Activated naive CD8-positive, alpha-beta T cell treated with anti-CD3 and anti-CD28 coated beads, Interleukin-2, amount 10 ng/mL, durations not matched to agents 7 days and 5 days (primary cell): ENCODE results near the gene PKD1. TPM values are rescaled to one million over a fixed set of nuclear protein-coding genes. Genes with fewer than 3 reads are reported as not detected.

Experiments
- ATAC-seq: fragments of 150-1000 bp; cut with Tn5 transposase; one replicate; pipeline ENCODE4 v1.10.0; 2021; ENCODE audit warnings: low read depth, moderate library complexity
- POLR2A ChIA-PET: fragments of 350-600 bp; sonication (Branson Sonifier 250); formaldehyde crosslinking; loops from one replicate; lab custom pipeline; 2021; ENCODE audit warnings: antibody characterized with exemption; lab: Charles Lee
- DNase-seq: peaks from one replicate; pipeline ENCODE4 v3.0.0; 2021
- H3K27ac Mint-ChIP-seq: one replicate; pipeline ENCODE4 v1.8.0; 2022; ENCODE audit warnings: mild to moderate bottlenecking, mixed read lengths
- H3K27me3 Mint-ChIP-seq: one replicate; pipeline ENCODE4 v1.8.0; 2022; ENCODE audit warnings: mild to moderate bottlenecking, moderate library complexity, mixed read lengths
- H3K36me3 Mint-ChIP-seq: one replicate; pipeline ENCODE4 v1.8.0; 2021; ENCODE audit warnings: mild to moderate bottlenecking, mixed read lengths
- H3K4me1 Mint-ChIP-seq: one replicate; pipeline ENCODE4 v1.8.0; 2021; ENCODE audit warnings: mixed read lengths
- H3K4me3 Mint-ChIP-seq: one replicate; pipeline ENCODE4 v1.8.0; 2022; ENCODE audit warnings: mild to moderate bottlenecking, moderate library complexity, mixed read lengths
- H3K9me3 Mint-ChIP-seq: one replicate; pipeline ENCODE4 v1.8.0; 2021; ENCODE audit warnings: mixed read lengths
- total RNA-seq, 2 experiments: library from RNA; stranded (reverse); gene quantifications; one replicate each; pipeline ENCODE4 v1.2.3, GENCODE V29; 2021

PKD1 gene
- total RNA-seq, 2 experiments from 2014 or later: 95.5 to 97.3 TPM

DNA sequence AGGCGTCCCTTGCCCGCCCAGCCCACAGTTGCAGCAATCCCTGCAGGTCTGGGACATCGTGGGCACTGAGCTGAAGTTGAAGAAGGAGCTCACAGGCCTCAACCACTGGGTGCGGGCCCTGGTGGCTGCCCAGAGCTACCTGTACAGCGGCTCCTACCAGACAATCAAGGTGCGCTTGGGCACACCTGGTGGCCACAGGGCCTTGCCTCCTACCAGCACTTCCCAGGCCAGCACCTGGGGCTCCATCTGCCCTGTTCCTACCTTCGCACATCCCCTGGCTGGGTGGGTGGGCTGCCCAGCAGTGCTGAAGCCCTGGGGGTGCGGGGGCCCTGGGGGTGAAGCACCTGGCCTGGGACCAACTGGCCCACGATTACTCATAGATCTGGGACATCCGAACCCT, 39.8 kb upstream of the PKD1 start:
- Mint-ChIP-seq H3K4me1 (no peaks in the 10 kb centered on the region), H3K36me3 (peaks cover 1% of the 10 kb centered on the region), H3K27ac (no peak overlapping the region), H3K4me3 (no peak overlapping the region), H3K27me3 (no peaks in the 10 kb centered on the region), H3K9me3 (no peaks in the 10 kb centered on the region)
- no peak for ATAC-seq
- no peak for DNase-seq
- POLR2A ChIA-PET: no interaction called here

DNA sequence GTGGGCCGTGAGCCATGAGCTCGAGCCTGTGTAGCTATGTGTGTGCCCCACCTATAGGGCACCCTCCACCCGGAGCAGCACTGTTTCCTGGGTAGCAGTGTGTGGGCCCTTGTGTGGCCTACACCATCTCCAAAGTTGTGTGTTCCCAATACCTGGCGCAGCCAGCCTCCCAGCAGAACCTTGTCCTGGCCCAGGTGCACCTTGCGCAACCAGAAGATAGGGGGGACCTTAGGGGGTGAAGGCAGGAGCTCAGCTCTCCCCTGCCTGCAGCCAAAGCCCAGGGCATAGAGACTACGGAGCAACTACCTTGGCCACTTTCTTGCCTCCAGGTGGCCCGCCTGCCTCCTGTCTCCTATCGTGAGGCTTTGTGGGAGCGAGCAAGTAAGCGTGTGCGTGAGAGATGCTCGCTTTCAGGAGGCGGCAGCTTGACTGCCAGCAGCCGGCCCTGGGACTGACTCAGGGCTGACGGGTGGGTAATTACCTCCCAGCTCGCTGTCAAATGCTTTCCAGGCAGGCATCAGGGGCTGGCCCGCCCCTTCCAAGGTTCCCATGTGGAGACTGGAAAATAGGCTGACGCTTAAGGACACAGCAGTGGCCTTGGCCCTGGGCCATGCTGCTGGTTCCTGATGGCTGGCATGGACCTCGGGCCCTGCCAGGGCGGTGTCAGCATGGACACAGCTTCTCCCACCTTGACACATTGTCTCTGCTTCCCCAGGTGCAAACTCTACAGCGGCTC, 38.9 kb upstream of the PKD1 start:
- POLR2A ChIA-PET: interaction anchor here (1.2 kb wide), 1 partner anchor 19 kb away, joined by 3 read pairs; the partner anchor contains the start of gene TRAF7
- Mint-ChIP-seq H3K9me3 (no peaks in the 10 kb centered on the region), H3K4me3 (no peak overlapping the region), H3K27ac (no peak overlapping the region), H3K27me3 (no peaks in the 10 kb centered on the region), H3K4me1 (no peaks in the 10 kb centered on the region), H3K36me3 (peaks cover 1% of the 10 kb centered on the region)
- DNase-seq: no peak
- ATAC-seq: no peak

DNA sequence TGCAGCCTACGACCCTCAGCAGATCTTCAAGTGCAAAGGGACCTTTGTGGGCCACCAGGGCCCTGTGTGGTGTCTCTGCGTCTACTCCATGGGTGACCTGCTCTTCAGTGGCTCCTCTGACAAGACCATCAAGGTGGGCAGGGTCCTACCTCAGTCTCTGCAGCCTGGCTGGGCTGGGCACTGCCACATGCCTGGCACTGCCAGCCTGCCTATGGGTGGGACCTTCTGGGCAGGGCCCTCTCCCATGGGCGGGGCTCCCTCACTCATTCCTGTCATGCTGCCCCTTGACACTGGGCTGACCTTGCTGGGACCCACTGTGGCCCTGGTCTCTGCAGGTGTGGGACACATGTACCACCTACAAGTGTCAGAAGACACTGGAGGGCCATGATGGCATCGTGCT, 38.2 kb upstream of the PKD1 start:
- ATAC-seq: no peak
- H3K4me1 Mint-ChIP-seq: no peaks in the 10 kb centered on the region
- no peaks in the 10 kb centered on the region for H3K9me3 Mint-ChIP-seq
- H3K36me3 Mint-ChIP-seq: peaks cover 1% of the 10 kb centered on the region
- POLR2A ChIA-PET: interaction anchor here (1.2 kb wide), 1 partner anchor 18 kb away, joined by 3 read pairs; the partner anchor contains the start of gene TRAF7
- no peak overlapping the region for H3K27ac Mint-ChIP-seq
- H3K4me3 Mint-ChIP-seq: no peak overlapping the region
- no peak for DNase-seq
- no peaks in the 10 kb centered on the region for H3K27me3 Mint-ChIP-seq

DNA sequence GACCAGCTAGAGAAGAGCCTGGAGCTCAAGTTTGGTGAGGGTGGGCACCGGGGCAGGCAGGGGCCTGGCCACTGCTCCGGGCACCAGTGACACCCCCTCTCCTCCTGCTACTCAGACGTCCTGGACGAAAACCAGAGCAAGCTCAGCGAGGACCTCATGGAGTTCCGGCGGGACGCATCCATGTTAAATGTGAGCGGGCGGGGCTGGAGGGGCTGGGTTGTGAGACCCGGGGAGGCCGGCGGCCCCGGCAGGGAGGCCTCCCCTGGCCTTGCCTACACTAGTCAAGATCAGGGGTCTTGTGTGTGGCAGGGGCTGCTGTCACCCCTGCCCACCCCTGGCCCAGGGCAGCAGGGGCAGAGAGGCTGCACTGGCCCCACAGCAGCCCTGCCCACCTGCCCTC, 37.7 kb upstream of the PKD1 start:
- POLR2A ChIA-PET: no interaction called here
- DNase-seq (no peak), ATAC-seq (no peak)
- peaks cover 1% of the 10 kb centered on the region for H3K36me3 Mint-ChIP-seq
- no peak overlapping the region for H3K27ac Mint-ChIP-seq
- H3K4me3 Mint-ChIP-seq: no peak overlapping the region
- no peaks in the 10 kb centered on the region for H3K4me1 Mint-ChIP-seq
- no peaks in the 10 kb centered on the region for H3K9me3 Mint-ChIP-seq
- H3K27me3 Mint-ChIP-seq: no peaks in the 10 kb centered on the region

DNA sequence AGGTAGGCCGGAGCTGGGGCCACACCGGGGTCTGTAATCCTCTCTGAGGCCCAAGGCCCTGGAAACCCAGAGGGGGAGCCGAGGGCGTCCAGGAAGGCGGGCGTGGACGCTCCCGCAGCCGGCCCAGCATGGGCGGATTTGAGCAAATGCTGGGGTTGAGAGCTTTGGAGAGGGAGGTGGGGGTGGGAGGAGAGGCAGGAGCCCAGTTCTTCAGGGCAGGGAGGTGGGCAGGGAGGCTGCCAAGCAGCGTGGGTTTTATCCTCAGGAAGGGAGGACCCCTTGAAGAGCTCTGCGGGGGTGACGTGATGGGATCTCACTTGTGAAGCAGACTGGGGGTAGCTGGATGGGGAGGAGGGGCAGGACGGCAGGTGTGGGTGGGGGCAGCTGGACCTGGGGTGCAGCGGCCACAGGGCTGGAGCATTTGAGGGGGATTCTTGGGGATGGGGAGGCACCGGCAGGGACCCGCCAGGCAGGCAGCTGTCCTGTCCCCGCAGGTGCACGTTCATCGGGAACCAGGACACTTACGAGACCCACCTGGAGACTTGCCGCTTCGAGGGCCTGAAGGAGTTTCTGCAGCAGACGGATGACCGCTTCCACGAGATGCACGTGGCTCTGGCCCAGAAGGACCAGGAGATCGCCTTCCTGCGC, 37.1 kb upstream of the PKD1 start:
- Mint-ChIP-seq H3K36me3 (peaks cover 1% of the 10 kb centered on the region), H3K9me3 (no peaks in the 10 kb centered on the region), H3K27me3 (no peaks in the 10 kb centered on the region), H3K27ac (no peak overlapping the region), H3K4me1 (no peaks in the 10 kb centered on the region), H3K4me3 (no peak overlapping the region)
- ATAC-seq (no peak), DNase-seq (no peak)
- POLR2A ChIA-PET: no interaction called here

DNA sequence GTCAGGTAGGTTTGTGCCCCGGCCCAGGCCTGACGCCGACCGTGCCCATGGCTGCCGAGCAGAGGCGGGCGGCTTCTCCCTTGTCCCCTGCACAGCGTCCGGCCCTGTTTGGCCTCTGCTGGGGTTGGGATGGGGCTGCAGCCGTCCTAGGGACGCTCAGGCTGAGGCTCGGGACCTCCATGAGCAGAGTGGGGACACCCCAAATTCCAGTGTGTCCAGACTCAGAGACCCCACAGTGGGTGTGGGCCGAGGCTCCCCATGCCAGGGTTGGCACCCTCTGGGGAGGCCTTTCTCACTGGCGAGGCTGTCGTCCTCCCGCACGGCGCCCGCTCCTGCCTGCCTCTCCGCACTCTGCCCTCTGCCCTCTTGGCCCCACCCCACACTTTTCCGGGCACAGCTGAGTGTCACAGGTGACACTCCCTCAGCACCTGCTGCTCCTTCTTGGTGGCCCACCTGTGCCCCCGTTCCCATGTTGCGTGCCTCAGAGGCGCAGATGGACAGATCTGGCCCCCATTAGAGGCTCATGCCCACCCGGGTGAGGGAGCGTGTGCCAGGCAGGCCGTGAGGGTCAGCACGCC, 36.0 kb upstream of the PKD1 start:
- ATAC-seq (no peak), DNase-seq (no peak)
- Mint-ChIP-seq H3K4me3 (no peak overlapping the region), H3K4me1 (no peaks in the 10 kb centered on the region), H3K27me3 (no peaks in the 10 kb centered on the region), H3K27ac (no peak overlapping the region), H3K9me3 (no peaks in the 10 kb centered on the region), H3K36me3 (peaks cover 1% of the 10 kb centered on the region)
- POLR2A ChIA-PET: no interaction called here

DNA sequence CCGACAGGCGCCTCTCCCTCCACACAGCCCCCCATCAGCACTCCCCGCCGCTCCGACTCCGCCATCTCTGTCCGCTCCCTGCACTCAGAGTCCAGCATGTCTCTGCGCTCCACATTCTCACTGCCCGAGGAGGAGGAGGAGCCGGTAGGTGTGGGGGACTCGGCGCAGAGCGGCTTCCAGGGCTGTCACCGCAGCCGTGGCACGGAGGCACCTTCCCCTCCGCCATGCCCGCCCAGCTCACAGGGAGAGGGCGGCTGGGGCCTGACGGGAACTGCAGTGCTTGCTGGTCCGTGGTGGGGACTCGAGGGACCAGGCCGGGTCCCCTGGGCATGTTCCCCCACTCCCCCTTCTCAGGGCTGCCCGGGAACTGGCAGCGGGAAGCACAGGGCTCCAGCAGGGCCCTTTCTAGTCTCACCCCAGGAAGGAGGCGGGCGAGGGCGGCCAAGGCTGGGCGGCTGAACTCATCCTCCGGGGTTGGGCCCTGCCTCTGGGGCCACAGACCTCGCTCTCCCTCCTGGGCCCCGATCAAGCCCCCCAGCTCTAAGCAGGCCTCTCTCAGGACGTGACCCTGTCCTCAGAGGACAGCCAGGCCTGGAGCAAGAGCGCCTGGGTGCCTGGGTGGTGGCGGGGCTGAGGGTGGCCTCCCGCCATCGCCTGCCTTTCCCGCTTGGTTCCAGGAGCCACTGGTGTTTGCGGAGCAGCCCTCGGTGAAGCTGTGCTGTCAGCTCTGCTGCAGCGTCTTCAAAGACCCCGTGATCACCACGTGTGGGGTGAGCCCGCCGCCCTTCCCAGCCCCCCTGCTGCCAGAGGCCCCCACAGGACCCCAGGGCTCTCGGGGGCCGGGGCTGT, 35.1 kb upstream of the PKD1 start:
- H3K4me1 Mint-ChIP-seq: no peaks in the 10 kb centered on the region
- peaks cover 5% of the 10 kb centered on the region for H3K36me3 Mint-ChIP-seq
- no peak overlapping the region for H3K27ac Mint-ChIP-seq
- DNase-seq (no peak), ATAC-seq (no peak)
- no peaks in the 10 kb centered on the region for H3K9me3 Mint-ChIP-seq
- POLR2A ChIA-PET: no interaction called here
- no peak overlapping the region for H3K4me3 Mint-ChIP-seq
- no peaks in the 10 kb centered on the region for H3K27me3 Mint-ChIP-seq

DNA sequence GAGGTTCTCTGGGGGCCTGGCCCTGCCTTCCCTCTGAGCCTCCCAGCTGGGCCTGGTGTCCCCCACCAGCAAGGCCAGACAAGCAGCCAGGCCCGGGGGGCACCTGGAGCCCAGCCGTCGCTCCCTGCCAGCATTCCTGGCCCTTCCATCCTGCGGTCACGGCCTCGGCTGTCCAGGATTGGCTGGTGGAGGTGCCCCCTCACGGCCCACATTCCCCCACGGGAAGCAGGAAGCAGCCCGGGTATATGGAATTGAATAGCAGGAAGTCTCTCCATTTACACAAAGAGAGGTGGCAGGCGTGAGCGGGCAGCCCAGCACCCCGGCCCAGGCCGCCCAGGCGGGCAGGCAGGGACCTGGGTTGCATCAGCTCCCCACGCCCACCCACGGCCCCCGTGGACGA, 34.4 kb upstream of the PKD1 start:
- Mint-ChIP-seq H3K4me3 (no peak overlapping the region), H3K36me3 (peaks cover 8% of the 10 kb centered on the region)

DNA sequence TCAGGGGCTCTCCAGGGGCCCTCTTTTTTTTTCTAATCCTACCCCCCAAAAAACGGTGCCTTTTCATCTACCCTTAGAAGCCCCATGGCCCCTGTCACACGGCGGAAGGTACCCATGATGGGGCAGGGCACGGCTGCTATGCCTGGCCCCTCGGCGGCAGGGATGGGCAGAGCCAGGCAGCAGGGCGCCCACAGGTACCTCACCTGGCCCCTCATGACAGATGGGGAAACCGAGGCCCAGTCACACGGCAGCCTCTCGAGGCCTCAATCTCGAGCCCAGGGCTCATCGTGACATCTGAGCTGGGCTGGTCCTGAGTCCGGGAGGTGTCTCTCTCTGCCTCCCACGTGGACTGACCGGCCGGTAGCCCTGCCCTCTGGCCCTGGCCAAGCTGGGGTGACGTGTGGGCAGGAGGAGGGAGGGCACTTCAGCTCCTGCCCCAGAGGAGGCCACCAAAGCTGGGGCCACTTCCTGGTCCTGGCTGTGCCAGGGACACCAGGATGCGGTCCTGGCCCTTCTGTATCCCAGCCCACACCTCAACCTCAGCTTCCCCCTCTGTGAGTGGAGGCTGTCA, 31.5 kb upstream of the PKD1 start:
- peaks cover 16% of the 10 kb centered on the region for H3K36me3 Mint-ChIP-seq
- no peak overlapping the region for H3K27ac Mint-ChIP-seq
- no peak overlapping the region for H3K4me3 Mint-ChIP-seq
- no peaks in the 10 kb centered on the region for H3K4me1 Mint-ChIP-seq
- no peak for DNase-seq
- no peak for ATAC-seq
- H3K27me3 Mint-ChIP-seq: no peaks in the 10 kb centered on the region
- H3K9me3 Mint-ChIP-seq: no peaks in the 10 kb centered on the region
- POLR2A ChIA-PET: interaction anchor here (1.9 kb wide), 1 partner anchor 12 kb away, joined by 10 read pairs; the partner anchor contains the start of gene TRAF7

More for the DNA sequence above, 34.4 kb upstream of the PKD1 start:
- ATAC-seq (no peak), DNase-seq (no peak)
- Mint-ChIP-seq H3K27me3 (no peaks in the 10 kb centered on the region), H3K9me3 (no peaks in the 10 kb centered on the region), H3K27ac (no peak overlapping the region), H3K4me1 (no peaks in the 10 kb centered on the region)
- POLR2A ChIA-PET: no interaction called here

DNA sequence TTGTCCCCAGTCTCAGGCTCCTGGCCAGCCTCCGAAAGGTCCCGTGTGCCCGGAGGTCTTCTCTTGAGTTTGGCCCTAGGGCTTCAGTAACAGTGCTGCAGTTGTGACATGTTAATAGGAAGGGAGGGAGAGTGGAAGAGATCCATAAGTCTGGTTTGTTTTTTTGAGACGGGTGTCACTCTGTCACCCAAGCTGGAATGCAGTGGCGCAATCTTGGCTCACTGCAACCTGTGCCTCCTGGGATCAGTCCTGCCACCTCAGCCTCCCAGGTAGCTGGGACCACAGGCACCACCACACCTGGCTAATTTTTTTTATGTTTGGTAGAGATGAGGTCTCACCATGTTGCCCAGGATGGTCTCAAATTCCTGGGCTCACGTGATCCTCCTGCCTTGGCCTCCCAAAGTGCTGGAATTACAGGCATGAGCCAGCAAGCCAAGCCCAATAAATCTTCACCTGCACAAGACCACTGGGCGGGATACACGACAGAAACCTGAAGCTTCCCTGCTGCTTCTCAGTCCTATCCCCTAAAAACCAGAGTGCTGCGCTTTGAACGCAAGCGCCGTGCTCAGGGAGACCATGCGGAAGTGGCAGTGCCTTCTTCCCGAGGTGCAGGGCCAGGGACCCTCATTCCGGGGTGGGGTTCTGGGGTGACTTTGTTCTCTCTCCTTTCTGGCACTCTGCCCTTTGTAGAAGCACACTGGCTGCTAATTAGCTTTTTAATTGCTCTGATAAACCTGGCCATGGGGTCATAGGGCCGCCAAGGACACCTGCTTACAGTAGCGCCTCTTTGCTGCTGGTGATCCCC, 30.8 kb upstream of the PKD1 start:
- DNase-seq (no peak), ATAC-seq (no peak)
- Mint-ChIP-seq H3K27ac (peak overlapping the region; percentile 25), H3K36me3 (peaks cover 18% of the 10 kb centered on the region), H3K4me3 (no peak overlapping the region), H3K4me1 (no peaks in the 10 kb centered on the region), H3K27me3 (no peaks in the 10 kb centered on the region), H3K9me3 (no peaks in the 10 kb centered on the region)
- POLR2A ChIA-PET: interaction anchor here (0.5 to 0.9 kb wide), 2 partner anchors 11 to 579 kb away, joined by 3 read pairs; partner anchors contain the start of gene TRAF7

DNA sequence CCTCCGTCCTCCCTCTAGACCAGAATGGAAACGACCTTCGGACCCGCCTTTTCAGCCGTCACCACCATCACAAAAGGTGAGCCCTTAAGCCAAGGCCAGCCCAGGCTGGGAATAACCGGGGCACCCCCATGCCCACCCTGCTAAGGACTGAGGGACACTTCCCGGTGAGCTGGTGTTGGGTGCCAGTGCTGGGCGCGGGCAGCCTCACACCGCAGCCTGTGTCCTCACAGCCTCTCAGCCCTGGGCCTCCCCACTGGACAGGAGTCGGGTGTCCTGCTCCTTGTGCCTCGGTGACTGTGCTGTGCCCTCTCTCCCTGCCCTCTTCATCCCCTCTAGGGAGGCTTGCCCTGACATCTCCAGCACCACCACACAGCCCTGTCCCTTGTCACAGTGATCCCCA, 30.2 kb upstream of the PKD1 start:
- ATAC-seq: no peak
- no peaks in the 10 kb centered on the region for H3K9me3 Mint-ChIP-seq
- no peaks in the 10 kb centered on the region for H3K4me1 Mint-ChIP-seq
- POLR2A ChIA-PET: interaction anchor here (0.9 kb wide), 1 partner anchor 11 kb away, joined by 3 read pairs; the partner anchor contains the start of gene TRAF7
- H3K27me3 Mint-ChIP-seq: no peaks in the 10 kb centered on the region
- H3K4me3 Mint-ChIP-seq: no peak overlapping the region
- DNase-seq: no peak
- peak overlapping the region; percentile 25 for H3K27ac Mint-ChIP-seq
- H3K36me3 Mint-ChIP-seq: peaks cover 18% of the 10 kb centered on the region

DNA sequence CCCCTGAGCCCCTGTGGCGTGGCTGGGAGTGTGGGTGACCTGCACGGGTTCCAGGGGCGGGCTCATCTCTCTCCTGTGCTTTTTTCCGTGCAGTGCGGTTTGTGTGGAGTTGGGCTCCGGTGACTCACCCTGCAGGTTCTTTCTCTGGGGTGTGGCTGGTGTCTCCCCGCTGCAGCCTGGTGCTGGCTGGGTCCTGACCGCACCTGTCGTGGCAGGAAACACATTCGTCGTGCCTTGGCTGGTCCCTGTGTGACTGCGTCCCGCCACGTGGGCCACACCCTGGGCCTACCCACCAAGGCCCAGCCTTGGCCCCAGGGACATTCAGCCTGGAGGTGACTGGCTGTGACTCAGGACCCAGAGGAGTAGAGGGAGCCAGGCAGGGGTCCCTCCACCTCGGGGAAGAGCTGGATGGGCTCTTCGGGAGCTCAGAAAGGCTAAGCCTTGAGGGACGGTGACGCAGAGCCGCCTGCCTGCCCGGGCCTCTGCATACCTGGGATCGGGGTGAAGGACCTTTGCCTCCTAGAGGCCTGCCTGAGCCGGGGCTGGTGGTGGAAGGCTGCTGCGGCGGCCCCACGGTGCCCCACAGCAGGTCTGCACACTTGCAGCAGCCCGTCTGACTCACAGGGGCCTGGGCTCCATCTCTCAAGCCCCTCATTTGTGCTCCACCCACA, 27.6 kb upstream of the PKD1 start:
- H3K9me3 Mint-ChIP-seq: no peaks in the 10 kb centered on the region
- ATAC-seq: no peak
- no peak overlapping the region for H3K27ac Mint-ChIP-seq
- H3K4me1 Mint-ChIP-seq: peaks cover 1% of the 10 kb centered on the region
- peaks cover 18% of the 10 kb centered on the region for H3K36me3 Mint-ChIP-seq
- no peaks in the 10 kb centered on the region for H3K27me3 Mint-ChIP-seq
- POLR2A ChIA-PET: no interaction called here
- no peak for DNase-seq
- H3K4me3 Mint-ChIP-seq: no peak overlapping the region
